Kasumi-1 (cell line): Measurements from ENCODE around the gene HSH2D.

ENCODE experiments used
- DNase-seq, 2 experiments: peaks; one replicate each; lab custom pipeline; 2025; lab: John Stamatoyannopoulos, UW

HSH2D gene

DNA sequence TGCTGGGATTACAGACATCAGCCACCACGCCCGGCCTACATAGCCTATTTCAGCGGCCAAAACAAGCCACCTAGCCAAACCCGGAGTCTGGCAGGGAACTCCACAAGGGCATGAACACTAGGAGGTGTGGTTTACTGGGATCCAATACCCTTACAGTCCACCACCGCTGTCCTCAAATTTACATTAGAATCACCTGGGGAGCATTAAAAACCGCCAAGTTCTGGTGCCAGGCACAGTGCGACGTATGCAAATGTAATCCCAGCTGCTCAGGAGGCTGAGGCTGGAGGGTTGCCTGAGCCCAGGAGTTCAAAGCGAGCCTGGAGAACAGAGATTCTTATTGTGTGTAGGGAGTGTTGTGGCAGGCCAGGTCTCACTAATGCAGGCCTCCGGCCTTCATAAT is 50.0 kb downstream of the HSH2D start:
- DNase-seq: no peak

GRCh38 chr19:16197188-16197621 is 53.7 kb downstream of the HSH2D start:
- DNase-seq: no peak

- peak; percentile 89 to 91 for DNase-seq
Measured at GRCh38 chr19:16197622-16198369, 54.3 kb downstream of the HSH2D start, which contains the start of gene AP1M1. AP1M1 (plus strand) TSS chr19:16197911; CDS start chr19:16198027, 116 bp downstream.

DNA sequence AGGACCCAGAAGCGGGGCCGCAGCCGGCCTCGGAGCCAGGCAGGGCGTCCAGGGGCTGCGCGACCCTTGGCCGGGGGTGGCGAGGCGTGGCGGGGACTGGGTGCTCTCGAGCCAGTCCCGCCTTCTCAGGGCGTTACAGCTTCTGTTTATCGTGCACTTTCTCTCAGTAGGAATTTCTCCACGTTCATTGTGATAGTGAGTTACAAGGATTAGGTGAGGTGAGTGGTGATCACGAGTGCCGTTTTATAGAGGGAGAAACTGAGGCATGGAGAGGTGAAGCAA is 54.8 kb downstream of the HSH2D start:
- no peak for DNase-seq

DNA sequence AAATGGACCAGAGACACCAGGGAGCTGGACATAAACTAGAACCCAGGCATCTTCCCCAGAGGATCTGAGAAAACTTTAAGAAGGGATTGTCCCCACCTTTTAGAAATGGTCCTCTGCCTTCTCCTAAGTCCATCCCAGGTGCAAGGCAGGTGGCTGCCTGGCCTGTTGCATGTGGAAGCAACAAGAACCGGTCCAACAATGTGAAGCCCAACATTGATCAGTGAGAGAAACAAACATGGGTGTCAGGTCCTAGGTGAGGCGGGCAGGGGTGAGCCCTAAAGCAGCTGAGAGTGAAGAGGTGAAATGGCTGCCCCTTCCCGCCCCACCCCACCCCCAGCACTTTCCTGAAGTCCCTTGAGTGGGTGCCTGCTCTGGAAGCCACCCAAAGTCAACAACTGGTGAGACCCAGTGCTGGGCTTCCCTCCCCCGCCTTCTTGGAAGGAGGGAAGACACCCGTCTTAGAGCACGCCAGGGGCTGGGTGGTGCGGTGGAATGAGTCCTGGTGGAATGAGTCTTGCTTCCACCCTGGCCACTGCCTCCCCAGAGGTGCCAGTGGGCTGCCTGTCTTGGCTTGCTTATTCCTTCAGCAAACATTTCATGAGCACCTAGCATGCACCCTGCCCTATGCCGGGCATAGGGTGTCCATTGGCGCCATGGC is 55.9 kb downstream of the HSH2D start:
- no peak for DNase-seq

GRCh38 chr19:16200038-16201010 is 56.8 kb downstream of the HSH2D start:
- DNase-seq: peak; percentile 12 to 17

- no peak for DNase-seq
Measured at GRCh38 chr19:16201011-16201391, 57.5 kb downstream of the HSH2D start.

GRCh38 chr19:16202320-16203255 is 59.1 kb downstream of the HSH2D start:
- DNase-seq: no peak

- no peak for DNase-seq
Measured at GRCh38 chr19:16203256-16204004, 59.9 kb downstream of the HSH2D start.

GRCh38 chr19:16204005-16204294 is 60.5 kb downstream of the HSH2D start:
- DNase-seq: no peak

DNA sequence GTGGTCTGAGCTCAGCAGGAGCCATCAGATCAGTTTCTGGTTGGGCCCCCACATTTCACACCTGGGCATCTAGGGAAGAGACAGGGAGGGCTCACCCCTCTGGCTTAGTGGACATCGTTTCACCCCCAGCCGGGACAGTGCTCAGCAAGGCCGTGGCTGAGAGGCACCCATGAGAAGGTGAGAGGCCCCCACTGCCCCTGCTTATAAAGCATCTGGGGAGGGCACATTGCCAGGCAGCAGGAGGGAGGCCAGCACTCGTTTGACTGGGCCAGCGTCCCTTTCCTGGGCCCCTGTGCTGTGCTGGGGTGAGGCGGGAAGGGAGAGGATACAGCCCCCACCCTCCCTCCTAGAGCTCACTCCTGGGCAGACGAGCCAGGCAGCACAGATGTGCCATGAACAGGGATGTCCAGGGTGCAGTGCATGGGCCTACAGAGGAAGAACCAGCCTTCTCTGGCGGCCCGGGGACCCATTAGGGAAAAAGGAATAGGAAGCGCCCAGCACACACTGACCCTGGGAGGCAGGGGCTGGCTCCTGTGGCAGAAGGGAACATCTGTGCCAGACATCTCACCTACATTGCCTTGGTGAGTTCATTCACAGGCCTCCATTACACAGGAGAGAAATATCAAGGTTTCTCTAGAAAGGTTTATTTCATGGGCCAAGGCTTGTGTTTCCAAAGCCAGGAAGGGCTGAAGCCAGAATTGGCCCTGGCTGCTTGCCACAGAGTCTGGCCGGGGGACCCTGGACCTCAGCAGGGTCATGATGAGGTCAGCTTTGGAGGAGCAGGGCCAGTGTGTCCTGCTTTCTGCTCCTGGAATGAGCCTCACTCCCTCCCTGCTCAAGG is 61.9 kb downstream of the HSH2D start:
- no peak for DNase-seq

DNA sequence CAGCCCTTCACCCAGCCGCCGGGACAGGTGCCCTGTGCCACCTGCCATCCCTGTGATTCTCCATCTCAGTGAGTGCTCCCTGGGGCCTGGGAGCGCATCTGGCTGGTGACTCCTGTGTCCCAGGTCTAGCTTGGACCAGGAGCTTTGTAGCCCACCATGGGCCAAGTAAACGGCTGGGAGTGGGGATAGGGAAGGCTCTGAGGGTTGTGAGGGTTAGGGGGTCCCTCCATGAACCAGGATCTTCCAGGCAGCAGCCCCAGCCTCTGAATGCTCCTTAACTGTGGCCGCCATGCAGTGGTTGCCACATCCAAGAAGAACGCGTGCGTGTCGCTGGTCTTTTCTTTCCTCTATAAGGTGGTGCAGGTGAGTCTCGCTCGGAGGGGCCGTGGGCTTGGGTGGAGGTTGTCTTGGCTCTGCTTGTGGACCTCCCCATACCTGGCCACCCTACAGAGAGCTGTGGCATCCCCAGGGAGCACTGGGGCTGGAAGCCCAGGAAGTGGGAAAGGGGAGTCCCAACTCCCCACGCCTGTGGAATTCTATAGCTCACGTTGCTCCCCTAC is 62.6 kb downstream of the HSH2D start:
- no peak for DNase-seq

DNA sequence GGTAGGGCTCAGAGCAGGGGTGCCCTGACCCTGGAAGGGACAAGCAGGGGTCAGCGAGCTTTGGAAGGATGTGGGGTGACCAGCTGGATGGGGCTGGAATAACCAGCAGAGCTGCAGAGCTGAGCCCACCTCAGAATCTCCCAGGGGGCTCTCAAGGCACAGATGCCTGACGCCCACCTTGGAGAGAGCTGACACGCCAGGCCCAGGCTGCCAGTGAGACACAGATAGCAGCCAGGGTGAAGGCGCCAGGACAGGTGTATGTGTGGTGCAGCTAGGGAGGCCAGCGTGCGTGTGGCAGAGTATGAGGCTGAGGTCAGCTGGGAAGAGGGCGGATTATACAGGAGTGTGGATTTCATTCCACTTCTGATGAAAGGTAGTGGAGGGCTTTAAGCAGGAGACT is 63.2 kb downstream of the HSH2D start:
- no peak for DNase-seq

DNA sequence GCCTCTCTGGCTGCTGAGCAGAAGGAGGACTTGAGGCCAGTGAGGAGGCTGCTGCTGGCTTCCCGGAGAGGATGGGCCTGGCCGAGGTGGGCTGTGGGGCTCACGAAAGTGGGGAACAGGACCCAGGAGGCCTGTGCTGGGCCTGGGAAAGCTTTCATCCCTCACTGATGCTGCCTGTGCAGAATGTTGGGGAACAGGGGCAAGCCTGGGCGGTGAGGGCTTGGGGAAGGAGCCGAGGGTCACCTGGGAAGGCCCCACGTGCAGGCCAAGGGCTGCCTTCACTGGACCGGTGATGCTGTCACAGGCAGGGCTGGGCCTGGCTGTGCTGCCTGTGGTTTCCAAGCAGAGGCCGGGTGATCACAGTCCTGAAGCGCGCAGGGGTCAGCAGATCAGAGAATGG is 63.6 kb downstream of the HSH2D start:
- no peak for DNase-seq

DNA sequence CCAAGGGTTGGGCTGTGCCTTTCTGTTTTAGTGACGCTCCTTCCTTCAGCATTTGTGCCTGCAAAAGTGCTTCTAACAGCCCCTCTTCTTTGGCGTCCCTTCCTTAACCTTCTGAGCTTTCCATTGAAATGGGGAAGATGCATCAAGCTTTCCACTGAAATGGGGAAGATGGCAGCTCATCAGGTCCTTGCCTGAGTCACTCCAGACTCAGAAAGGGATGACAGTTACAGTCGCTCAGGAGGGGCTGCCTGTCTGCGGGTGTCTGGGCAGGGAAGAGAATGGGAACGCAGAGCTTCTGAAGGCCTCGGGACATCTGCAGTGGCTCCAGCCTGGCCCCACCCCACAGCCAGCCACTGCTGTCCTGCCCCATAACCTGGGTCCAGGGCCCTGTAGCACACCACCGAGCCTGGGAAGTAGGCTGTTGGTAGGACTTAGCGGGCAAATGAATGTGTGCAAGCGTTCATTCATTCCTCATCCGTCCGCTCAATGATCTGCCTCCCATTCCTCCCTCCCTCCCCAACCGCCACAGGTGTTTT is 64.1 kb downstream of the HSH2D start:
- DNase-seq: no peak
